Choroid plexus epithelial cell (primary cell): Measurements from ENCODE around the gene FCSK.
"Not testable (repeated sequence)": the region's sequence is repeated elsewhere in the genome, so short reads cannot be mapped to it uniquely, and the experiment has no call there.

Source experiments
- DNase-seq: peaks from one replicate; pipeline ENCODE4 v3.0.0-alpha.2; 2010; ENCODE audit warnings: low read depth
- H3K4me3 ChIP-seq: 2 replicates; pipeline ENCODE4 v1.5.1; 2011; ENCODE audit warnings: low read depth, mild to moderate bottlenecking, control low read depth, low read length, moderate library complexity
- CTCF ChIP-seq: conservative IDR thresholded peaks from 2 replicates; pipeline ENCODE4 v1.5.1; 2011; ENCODE audit warnings: low read depth, mild to moderate bottlenecking, control low read depth, inconsistent platforms, low read length, moderate library complexity

FCSK gene

GRCh38 chr16:70454222-70455034 lies at the start of gene FCSK:
Gene FCSK (plus strand): TSS chr16:70454595. CDS start chr16:70463191, 8,596 bp downstream.
- no peak for TF ChIP-seq CTCF
- peak; percentile 64 for DNase-seq
- H3K4me3 ChIP-seq, result peak within 1 kb of the TSS; percentile 91

- H3K4me3 ChIP-seq, DNase-seq: not testable (repeated sequence)
Measured at GRCh38 chr16:70406104-70406503, 48.3 kb upstream of the FCSK start.

DNA sequence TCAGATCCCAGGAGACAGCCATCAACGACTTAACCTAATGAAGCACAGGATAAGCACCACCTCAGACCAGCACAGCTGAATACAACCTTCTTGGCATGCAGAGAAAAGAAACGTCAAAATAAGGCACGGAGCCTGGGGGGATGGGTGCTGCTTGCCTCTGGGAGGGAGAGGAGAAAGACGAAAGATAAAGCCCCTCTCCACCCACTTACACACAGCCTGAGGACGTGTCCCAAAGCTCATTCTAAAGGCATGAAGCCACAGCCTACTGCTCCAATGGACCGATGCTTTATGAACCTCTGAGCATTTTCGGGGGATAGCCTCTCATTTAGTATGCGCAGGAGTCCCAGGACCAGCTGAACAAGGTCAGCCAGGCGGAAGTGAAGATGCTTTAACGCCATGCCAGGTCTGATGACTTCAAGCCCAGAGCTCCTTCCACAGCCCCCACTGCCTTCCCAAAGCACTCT lies 46.6 kb upstream of the FCSK start:
- no peak overlapping the region for H3K4me3 ChIP-seq
- TF ChIP-seq CTCF, result no peak

GRCh38 chr16:70410734-70411133 lies 43.7 kb upstream of the FCSK start:
- TF ChIP-seq CTCF, result no peak
- DNase-seq, result no peak
- H3K4me3 ChIP-seq, result no peak overlapping the region

More for the DNA sequence above, 46.6 kb upstream of the FCSK start:
- DNase-seq, result no peak

DNA sequence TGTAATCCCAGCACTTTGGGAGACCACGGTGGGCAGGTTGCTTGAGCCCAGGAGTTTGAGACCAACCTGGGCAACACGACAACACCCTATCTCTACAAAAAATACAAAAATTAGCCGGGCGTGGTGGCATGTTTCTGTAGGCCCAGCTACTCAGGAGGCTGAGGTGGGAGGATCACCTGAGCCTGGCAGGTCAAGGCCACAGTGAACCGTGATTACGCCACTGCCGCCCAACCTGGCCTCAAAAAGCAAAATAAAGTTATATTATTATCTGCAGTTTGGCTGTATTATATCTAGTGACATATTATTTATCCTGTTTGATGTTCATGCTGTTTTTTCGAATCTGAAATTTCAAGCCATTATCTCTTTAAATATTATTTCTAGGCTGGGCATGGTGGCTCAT lies 42.0 kb upstream of the FCSK start:
- no peak for DNase-seq
- no peak for TF ChIP-seq CTCF
- no peak overlapping the region for H3K4me3 ChIP-seq

DNA sequence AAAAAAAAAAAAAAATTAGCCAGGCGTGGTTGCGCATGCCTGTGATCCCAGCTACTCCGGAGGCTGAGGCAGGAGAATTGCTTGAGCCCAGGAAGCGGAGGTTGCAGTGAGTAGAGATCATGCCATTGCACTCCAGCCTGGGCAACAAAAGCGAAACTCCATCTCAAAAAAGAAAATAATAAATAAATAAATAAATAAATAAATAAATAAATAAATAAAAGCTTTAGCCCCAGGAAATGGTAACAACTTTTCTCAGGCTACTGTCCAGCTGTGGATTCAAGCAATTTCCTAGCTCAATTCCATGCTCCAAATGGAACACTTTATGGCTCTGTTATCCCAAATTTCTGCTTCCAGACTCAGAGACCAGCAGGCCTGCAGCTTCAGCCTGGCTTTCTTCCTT lies 40.8 kb upstream of the FCSK start:
- DNase-seq, H3K4me3 ChIP-seq: not testable (repeated sequence)

GRCh38 chr16:70416748-70417616 lies 37.4 kb upstream of the FCSK start:
- no peak for TF ChIP-seq CTCF
- no peak overlapping the region for H3K4me3 ChIP-seq
- DNase-seq, result no peak

DNA sequence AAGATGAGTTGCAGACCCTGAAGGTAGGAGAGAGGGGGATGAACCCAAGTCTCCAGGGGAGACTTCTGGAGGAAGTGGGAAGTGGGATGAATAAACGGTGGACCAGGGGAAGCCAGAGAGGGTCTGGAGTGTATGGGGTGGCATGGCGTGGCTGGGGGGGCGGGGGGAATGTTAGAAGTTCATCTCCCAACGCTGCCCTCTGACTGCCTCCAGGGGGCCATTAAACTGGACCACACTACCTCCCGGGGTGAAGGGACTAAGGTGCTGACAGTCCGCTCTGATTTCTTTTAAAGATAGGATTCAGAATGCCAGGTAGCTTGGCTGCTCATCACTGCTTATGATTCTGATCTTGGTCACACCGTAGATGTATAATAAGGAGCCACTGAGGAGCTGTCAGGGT lies 36.7 kb upstream of the FCSK start:
- no peak for DNase-seq
- H3K4me3 ChIP-seq, result no peak overlapping the region
- no peak for TF ChIP-seq CTCF
